Immature natural killer cell (primary cell): ENCODE results near the gene GRK2. TPM values are rescaled to one million over a fixed set of nuclear protein-coding genes. Genes with fewer than 3 reads are reported as not detected.
A peak's percentile ranks its signal among the peaks of the same experiment; 100 is the strongest.

ENCODE experiments used
- DNase-seq, 3 donors: peaks; one replicate each; pipeline ENCODE4 v3.0.0; 2022; ENCODE audit warnings: mixed read lengths in 1 of 3
- H3K27ac Mint-ChIP-seq, 6 donors: one replicate each; pipeline ENCODE4 v1.8.0; 2020; ENCODE audit warnings: mixed read lengths in 6 of 6, mild to moderate bottlenecking in 5 of 6, inconsistent platforms in 4 of 6, moderate library complexity in 3 of 6
- H3K27me3 Mint-ChIP-seq, 3 donors: one replicate each; pipeline ENCODE4 v1.8.0; 2020 to 2021; ENCODE audit warnings: low read depth in 3 of 3, mild to moderate bottlenecking in 3 of 3, mixed read lengths in 3 of 3, moderate library complexity in 3 of 3, inconsistent platforms in 1 of 3
- H3K36me3 Mint-ChIP-seq, 3 donors: one replicate each; pipeline ENCODE4 v1.8.0; 2020; ENCODE audit warnings: mixed read lengths in 3 of 3, inconsistent platforms in 2 of 3, mild to moderate bottlenecking in 2 of 3
- H3K4me1 Mint-ChIP-seq, 2 donors: one replicate each; pipeline ENCODE4 v1.8.0; 2020; ENCODE audit warnings: inconsistent platforms in 2 of 2, mild to moderate bottlenecking in 2 of 2, mixed read lengths in 2 of 2, moderate library complexity in 1 of 2
- H3K4me3 Mint-ChIP-seq, 5 donors: one replicate each; pipeline ENCODE4 v1.8.0; 2020; ENCODE audit warnings: mild to moderate bottlenecking in 5 of 5, mixed read lengths in 5 of 5, inconsistent platforms in 3 of 5, moderate library complexity in 3 of 5
- H3K9me3 Mint-ChIP-seq, 6 donors: one replicate each; pipeline ENCODE4 v1.8.0; 2020; ENCODE audit warnings: mild to moderate bottlenecking in 6 of 6, mixed read lengths in 6 of 6, inconsistent platforms in 4 of 6, moderate library complexity in 3 of 6
- polyA plus RNA-seq, 3 donors: library from polyadenylated mRNA; unstranded; fragments of 300-500 nt; fragmentation: Illumina TruSeq; gene quantifications; one replicate each; pipeline ENCODE4 v1.2.3, GENCODE V29; 2021

Gene GRK2
- polyA plus RNA-seq, 3 donors from 2014 or later, result 15.2 to 25.9 (median 22.9) TPM

GRCh38 chr11:67303835-67304411 is 37.6 kb downstream of the GRK2 start:
- Mint-ChIP-seq H3K4me1 (peaks cover 7 to 13% of the 10 kb centered on the region in 2 donors), H3K36me3 (peaks cover 0 to 3% (median 0%) of the 10 kb centered on the region in 3 donors), H3K9me3 (no peaks in the 10 kb centered on the region), H3K27ac (no peak overlapping the region), H3K27me3 (peaks cover 0 to 4% (median 3%) of the 10 kb centered on the region in 3 donors), H3K4me3 (peak overlapping the region; percentile 51 to 76 (median 72))
- DNase-seq, result peak in 2 of 3 donors; percentile 32 to 41

DNA sequence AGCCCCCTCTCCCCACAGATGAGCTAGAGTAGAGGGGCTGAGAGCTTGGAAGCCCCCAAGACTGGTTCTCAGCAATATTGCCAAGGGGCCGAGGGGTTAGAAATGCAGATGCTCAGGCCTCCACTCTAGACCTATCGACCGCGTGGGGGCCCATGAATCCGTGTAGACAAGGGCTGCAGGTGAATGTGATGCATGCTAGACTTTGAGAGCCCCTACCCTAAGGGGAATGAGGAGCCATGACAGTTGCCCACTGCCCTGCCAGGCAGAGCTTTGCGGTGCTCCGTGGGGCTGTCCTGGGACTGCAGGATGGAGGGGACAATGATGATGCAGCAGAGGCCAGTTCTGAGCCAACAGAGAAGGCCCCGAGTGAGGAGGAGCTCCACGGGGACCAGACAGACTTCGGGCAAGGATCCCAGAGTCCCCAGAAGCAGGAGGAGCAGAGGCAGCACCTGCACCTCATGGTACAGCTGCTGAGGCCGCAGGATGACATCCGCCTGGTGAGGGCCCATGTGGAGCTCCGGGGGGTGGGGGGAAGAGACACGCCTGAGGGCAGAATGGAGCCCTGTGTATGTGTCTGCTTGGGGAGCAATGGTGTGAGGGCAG is 38.3 kb downstream of the GRK2 start:
- Mint-ChIP-seq H3K9me3 (no peaks in the 10 kb centered on the region), H3K36me3 (peaks cover 0 to 3% (median 0%) of the 10 kb centered on the region in 3 donors), H3K4me3 (peak overlapping the region in 4 of 5 donors; percentile 23 to 76 (median 58)), H3K4me1 (peaks cover 7 to 13% of the 10 kb centered on the region in 2 donors), H3K27ac (peak overlapping the region in 2 of 6 donors; percentile 51 to 66), H3K27me3 (peaks cover 0 to 4% (median 3%) of the 10 kb centered on the region in 3 donors)
- no peak for DNase-seq

DNA sequence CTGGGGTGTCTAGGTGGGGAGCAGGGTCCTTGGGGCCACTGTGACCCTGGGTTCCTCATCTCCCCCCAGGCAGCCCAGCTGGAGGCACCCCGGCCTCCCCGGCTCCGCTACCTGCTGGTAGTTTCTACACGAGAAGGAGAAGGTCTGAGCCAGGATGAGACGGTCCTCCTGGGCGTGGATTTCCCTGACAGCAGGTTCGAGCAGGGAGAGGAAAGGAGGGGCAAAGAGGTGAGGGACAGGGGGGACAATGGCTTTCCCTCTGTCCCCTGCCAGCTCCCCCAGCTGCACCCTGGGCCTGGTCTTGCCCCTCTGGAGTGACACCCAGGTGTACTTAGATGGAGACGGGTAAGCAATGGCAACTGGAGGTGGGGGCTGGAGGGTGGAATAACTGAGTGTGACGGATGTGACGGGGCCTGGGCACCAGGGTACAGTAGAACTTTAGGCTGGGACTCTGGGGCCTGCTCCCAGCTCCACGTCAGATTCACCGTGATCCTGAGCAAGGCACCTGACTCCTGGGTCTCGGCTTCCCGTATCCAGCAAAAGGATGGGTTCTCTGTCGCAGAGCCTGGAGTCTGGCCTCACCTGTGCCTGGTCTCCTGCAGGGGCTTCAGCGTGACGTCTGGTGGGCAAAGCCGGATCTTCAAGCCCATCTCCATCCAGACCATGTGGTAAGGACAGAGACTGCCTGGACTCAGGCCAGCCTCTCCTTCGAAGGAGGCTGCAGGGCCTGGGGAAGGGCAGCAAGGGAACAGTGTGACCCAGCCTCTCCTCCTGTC is 40.7 kb downstream of the GRK2 start:
- peaks cover 0 to 4% (median 3%) of the 10 kb centered on the region in 3 donors for H3K27me3 Mint-ChIP-seq
- H3K27ac Mint-ChIP-seq, result no peak overlapping the region
- H3K9me3 Mint-ChIP-seq, result no peaks in the 10 kb centered on the region
- H3K4me1 Mint-ChIP-seq, result peaks cover 7 to 14% of the 10 kb centered on the region in 2 donors
- no peak overlapping the region for H3K4me3 Mint-ChIP-seq
- DNase-seq, result no peak
- H3K36me3 Mint-ChIP-seq, result peaks cover 0 to 3% (median 0%) of the 10 kb centered on the region in 3 donors

DNA sequence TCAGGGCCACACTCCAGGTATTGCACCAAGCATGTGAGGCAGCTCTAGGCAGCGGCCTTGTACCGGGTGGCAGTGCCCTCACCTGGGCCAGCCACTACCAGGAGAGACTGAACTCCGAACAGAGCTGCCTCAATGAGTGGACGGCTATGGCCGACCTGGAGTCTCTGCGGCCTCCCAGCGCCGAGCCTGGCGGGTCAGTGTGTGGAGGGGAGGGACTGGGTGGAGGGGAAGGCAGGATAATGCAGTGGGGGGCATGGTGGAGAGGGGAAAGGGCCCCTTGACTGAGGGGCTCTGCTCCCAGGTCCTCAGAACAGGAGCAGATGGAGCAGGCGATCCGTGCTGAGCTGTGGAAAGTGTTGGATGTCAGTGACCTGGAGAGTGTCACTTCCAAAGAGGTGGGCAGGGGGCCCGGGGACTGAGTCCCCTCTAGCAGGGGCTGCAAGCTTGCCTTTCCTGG is 41.3 kb downstream of the GRK2 start:
- Mint-ChIP-seq H3K9me3 (no peaks in the 10 kb centered on the region), H3K36me3 (peaks cover 0 to 3% (median 0%) of the 10 kb centered on the region in 3 donors), H3K4me1 (peaks cover 11 to 14% of the 10 kb centered on the region in 2 donors), H3K4me3 (no peak overlapping the region), H3K27me3 (peaks cover 0 to 4% (median 3%) of the 10 kb centered on the region in 3 donors), H3K27ac (no peak overlapping the region)
- no peak for DNase-seq

DNA sequence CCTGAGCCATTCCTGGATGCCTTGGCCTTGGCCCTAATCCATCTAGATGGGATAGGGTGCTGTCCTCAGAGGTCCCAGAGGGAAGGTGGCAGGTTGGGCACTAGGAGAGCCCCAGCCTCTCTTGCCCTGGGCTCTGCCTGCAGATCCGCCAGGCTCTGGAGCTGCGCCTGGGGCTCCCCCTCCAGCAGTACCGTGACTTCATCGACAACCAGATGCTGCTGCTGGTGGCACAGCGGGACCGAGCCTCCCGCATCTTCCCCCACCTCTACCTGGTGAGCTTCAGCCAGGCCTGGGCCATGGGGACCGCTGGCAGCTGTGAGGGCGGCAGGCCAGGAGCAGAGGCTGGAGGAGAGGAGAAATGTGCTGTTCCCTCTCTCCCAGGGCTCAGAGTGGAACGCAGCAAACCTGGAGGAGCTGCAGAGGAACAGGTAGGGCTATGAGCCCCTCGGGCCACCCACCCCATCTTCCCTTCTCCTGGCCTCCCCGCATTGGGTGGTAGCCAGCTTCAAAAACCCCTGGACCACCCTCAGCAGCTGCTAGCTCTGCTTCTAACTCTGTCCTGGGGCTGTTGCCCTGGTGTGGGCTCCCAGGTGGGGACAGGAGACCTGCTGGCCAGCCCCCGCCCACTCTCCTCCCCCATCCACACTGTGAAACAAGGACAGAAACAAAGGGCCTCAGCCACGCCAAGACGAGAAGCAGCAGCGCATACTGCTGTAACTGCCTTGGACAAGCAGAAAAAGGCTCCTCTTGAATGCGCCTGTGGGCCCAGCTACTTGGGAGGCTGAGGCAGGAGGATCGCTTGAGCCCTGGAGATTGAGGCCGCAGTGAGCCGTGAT is 42.0 kb downstream of the GRK2 start:
- Mint-ChIP-seq H3K4me1 (peaks cover 15 to 17% of the 10 kb centered on the region in 2 donors), H3K9me3 (no peaks in the 10 kb centered on the region), H3K36me3 (peaks cover 0 to 3% (median 0%) of the 10 kb centered on the region in 3 donors), H3K27me3 (peaks cover 0 to 4% (median 3%) of the 10 kb centered on the region in 3 donors), H3K4me3 (no peak overlapping the region), H3K27ac (no peak overlapping the region)
- no peak for DNase-seq

DNA sequence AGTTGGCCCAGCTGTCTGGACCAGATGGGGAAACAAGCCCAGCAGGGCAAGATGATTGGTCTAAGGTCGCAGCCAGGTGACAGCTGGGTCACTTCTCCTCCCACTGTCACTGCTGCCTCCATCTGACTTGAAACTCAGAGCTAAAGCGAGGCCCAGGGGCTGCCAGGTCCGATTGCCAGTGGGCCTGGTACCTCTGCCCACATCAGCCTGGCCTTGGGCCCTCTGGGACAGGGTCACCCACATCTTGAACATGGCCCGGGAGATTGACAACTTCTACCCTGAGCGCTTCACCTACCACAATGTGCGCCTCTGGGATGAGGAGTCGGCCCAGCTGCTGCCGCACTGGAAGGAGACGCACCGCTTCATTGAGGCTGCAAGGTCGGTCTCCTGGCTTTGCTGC is 42.9 kb downstream of the GRK2 start:
- peaks cover 0 to 3% (median 0%) of the 10 kb centered on the region in 3 donors for H3K36me3 Mint-ChIP-seq
- DNase-seq, result no peak
- H3K9me3 Mint-ChIP-seq, result no peaks in the 10 kb centered on the region
- no peak overlapping the region for H3K4me3 Mint-ChIP-seq
- H3K27ac Mint-ChIP-seq, result no peak overlapping the region
- peaks cover 0 to 4% (median 4%) of the 10 kb centered on the region in 3 donors for H3K27me3 Mint-ChIP-seq
- H3K4me1 Mint-ChIP-seq, result peaks cover 16 to 19% of the 10 kb centered on the region in 2 donors

DNA sequence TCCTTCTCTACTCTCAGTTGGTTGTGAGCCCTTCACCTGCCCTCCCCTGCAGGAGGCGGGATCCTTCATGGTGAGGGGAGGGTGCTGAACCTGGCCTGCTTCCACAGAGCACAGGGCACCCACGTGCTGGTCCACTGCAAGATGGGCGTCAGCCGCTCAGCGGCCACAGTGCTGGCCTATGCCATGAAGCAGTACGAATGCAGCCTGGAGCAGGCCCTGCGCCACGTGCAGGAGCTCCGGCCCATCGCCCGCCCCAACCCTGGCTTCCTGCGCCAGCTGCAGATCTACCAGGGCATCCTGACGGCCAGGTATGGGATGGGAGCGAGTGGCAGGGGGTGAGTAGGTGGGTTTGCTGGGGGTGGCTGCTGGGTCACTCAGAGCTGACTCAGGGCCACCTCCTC is 43.4 kb downstream of the GRK2 start:
- H3K27me3 Mint-ChIP-seq, result peaks cover under 1 to 4% (median 3%) of the 10 kb centered on the region in 3 donors
- H3K4me3 Mint-ChIP-seq, result no peak overlapping the region
- H3K4me1 Mint-ChIP-seq, result peaks cover 13 to 16% of the 10 kb centered on the region in 2 donors
- no peak for DNase-seq
- no peaks in the 10 kb centered on the region for H3K9me3 Mint-ChIP-seq
- peaks cover 0 to 3% (median 0%) of the 10 kb centered on the region in 3 donors for H3K36me3 Mint-ChIP-seq
- peak overlapping the region in 2 of 6 donors; percentile 14 to 56 for H3K27ac Mint-ChIP-seq

DNA sequence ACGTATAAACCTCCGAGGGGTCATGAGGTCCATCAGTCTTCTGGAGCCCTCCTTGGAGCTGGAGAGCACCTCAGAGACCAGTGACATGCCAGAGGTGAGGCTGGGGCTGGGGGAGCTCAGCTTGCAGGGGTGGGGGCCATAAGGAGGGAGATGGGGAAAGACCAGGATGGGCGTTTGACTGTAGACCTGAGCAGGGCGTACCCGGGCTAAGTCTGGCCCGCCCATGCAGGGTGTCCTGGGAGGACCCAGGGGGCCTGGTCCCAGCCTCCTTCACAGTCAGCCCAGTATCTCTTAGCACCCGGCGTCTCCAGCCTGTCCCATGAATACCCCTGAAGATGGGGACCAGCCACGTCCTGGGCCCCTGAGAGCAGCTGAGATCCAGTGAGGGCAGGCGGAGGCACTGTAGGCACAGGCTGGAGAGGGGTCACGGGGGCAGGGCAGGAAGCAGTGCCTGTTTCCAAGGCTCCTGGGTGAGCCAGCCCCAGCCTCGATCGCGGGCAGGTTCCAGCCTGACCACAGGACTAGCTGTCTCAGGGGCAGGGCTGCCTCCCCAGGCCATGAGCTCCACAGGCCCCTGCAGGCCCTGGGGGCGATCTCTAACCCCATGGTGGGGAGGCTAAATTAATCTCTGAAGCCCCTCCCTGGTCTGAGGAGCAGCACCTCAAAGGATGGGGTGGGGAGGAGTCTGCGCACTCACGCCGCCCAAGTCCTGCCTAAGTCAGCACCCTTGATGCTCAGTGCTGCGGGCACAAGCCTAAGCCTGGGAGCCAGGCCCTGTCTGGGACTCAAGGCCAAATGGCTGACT is 44.2 kb downstream of the GRK2 start:
- peaks cover 0 to 3% (median 0%) of the 10 kb centered on the region in 3 donors for H3K36me3 Mint-ChIP-seq
- no peak overlapping the region for H3K4me3 Mint-ChIP-seq
- H3K4me1 Mint-ChIP-seq, result peaks cover 11 to 13% of the 10 kb centered on the region in 2 donors
- no peak for DNase-seq
- H3K27me3 Mint-ChIP-seq, result peaks cover 0 to 4% (median 3%) of the 10 kb centered on the region in 3 donors
- no peak overlapping the region for H3K27ac Mint-ChIP-seq
- H3K9me3 Mint-ChIP-seq, result no peaks in the 10 kb centered on the region

DNA sequence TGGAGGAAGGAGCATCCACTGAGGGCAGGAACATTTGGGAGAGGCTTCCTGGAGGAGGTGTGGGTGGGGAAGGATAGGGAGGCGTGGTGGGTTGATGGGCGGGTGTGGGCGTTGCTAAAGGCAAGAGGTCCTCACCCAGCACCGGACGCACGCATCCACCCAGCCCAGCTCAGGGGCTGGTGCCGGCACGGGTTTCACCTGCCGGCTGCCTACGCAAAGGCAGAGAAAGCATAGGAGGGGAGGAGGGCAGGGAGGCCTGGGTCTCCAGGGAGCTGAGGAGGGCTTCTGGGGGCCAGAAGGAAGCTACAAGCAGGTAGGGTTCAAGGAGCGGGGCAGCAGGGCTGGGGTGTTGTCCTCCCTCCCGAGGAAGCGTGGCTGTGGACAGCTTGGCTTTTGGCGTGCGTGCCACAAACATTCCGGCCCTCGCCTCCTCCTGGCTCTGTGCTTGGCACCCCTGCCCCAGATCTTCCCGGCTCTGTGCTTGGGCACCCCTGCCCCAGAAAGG is 44.8 kb downstream of the GRK2 start:
- H3K9me3 Mint-ChIP-seq, result no peaks in the 10 kb centered on the region
- no peak for DNase-seq
- H3K27ac Mint-ChIP-seq, result no peak overlapping the region
- peaks cover 0 to 4% (median 3%) of the 10 kb centered on the region in 3 donors for H3K27me3 Mint-ChIP-seq
- peaks cover 0 to 3% (median 0%) of the 10 kb centered on the region in 3 donors for H3K36me3 Mint-ChIP-seq
- H3K4me1 Mint-ChIP-seq, result peaks cover 11 to 13% of the 10 kb centered on the region in 2 donors
- H3K4me3 Mint-ChIP-seq, result no peak overlapping the region

DNA sequence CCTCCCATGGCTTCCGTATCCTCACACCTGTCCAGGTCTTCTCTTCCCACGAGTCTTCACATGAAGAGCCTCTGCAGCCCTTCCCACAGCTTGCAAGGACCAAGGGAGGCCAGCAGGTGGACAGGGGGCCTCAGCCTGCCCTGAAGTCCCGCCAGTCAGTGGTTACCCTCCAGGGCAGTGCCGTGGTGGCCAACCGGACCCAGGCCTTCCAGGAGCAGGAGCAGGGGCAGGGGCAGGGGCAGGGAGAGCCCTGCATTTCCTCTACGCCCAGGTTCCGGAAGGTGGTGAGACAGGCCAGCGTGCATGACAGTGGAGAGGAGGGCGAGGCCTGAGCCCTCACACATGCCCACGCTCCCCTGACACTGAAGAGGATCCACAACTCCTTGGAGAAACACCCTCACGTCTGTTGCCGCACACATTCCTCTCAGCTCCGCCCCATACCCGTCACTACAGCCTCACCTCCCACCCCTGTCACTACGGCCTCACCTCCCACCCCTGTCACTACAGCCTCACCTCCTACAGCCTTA is 45.3 kb downstream of the GRK2 start:
- H3K4me1 Mint-ChIP-seq, result peaks cover 11 to 13% of the 10 kb centered on the region in 2 donors
- DNase-seq, result no peak
- peaks cover 0 to 3% (median 2%) of the 10 kb centered on the region in 3 donors for H3K27me3 Mint-ChIP-seq
- no peaks in the 10 kb centered on the region for H3K9me3 Mint-ChIP-seq
- H3K4me3 Mint-ChIP-seq, result no peak overlapping the region
- no peaks in the 10 kb centered on the region for H3K36me3 Mint-ChIP-seq
- H3K27ac Mint-ChIP-seq, result no peak overlapping the region

GRCh38 chr11:67312187-67313021 is 46.1 kb downstream of the GRK2 start:
- Mint-ChIP-seq H3K36me3 (no peaks in the 10 kb centered on the region), H3K9me3 (no peaks in the 10 kb centered on the region), H3K4me1 (peaks cover 14 to 19% of the 10 kb centered on the region in 2 donors), H3K27me3 (peaks cover under 1 to 6% (median 4%) of the 10 kb centered on the region in 3 donors), H3K27ac (peak overlapping the region; percentile 6 to 93 (median 74)), H3K4me3 (no peak overlapping the region)
- no peak for DNase-seq
